Measurements from ENCODE around the gene CERS6.

The CERS6 gene

DNA sequence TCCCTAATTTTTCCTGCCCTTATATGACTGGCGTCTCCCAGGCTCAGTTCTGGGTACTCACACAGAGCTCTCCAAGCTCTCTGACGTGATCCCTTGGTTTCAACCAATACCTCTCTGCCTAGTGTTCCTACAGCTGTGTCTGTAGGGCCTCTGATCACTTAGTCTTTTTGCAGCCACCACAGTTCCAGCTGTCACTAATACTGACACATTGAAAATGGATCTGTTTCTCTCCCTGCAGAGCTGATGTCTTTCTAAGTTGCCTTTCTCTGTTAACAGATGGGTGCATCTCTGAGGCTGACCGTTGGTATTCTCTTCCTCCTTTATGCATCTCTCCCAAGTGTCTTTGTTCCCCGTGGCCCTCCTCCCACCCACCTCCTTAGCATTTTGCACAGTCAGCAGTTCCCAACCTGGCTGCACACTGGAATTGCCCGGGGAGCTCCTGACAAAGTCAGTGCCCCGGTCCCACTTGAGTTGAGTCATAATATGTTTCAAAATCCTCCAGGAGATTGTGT, 62.5 kb downstream of the CERS6 start (continued):
- TF ChIP-seq ZNF366 (tag by site-specific recombination; conservative IDR thresholded peaks at IDR 0.05) (no peak), ZNF776 (tag by site-specific recombination; IDR thresholded peaks at IDR 0.05; ENCODE audit: borderline replicate concordance) (no peak), ZXDB (tag by site-specific recombination; IDR thresholded peaks at IDR 0.05) (no peak), ZNF624 (tag by site-specific recombination; IDR thresholded peaks at IDR 0.05) (no peak), SP3 (tag by site-specific recombination; IDR thresholded peaks at IDR 0.05) (no peak), ZNF768 (tag by site-specific recombination; IDR thresholded peaks at IDR 0.05) (no peak), ZNF707 (tag by site-specific recombination; IDR thresholded peaks at IDR 0.05) (no peak), ZNF202 (tag by site-specific recombination; IDR thresholded peaks at IDR 0.05; ENCODE audit: borderline replicate concordance) (no peak), ZNF785 (tag by site-specific recombination; IDR thresholded peaks at IDR 0.05) (no peak), EGR2 (tag by site-specific recombination; IDR thresholded peaks at IDR 0.05; ENCODE audit: low read depth) (peak; percentile 11; the same call in 1 of the 2 replicates), ZBTB48 (tag by site-specific recombination; IDR thresholded peaks at IDR 0.05) (peak; percentile 48; the same call in 1 of the 2 replicates), ZNF302 (tag by site-specific recombination; IDR thresholded peaks at IDR 0.05; ENCODE audit: low read depth) (no peak), ZNF132 (tag by site-specific recombination; IDR thresholded peaks at IDR 0.05; ENCODE audit: borderline replicate concordance) (no peak), HOXA7 (CRISPR knock-in tag; IDR thresholded peaks at IDR 0.05; ENCODE audit: borderline replicate concordance) (no peak), ZNF2 (tag by site-specific recombination; IDR thresholded peaks at IDR 0.05) (no peak)
- TF ChIP-seq, protein P1, sequence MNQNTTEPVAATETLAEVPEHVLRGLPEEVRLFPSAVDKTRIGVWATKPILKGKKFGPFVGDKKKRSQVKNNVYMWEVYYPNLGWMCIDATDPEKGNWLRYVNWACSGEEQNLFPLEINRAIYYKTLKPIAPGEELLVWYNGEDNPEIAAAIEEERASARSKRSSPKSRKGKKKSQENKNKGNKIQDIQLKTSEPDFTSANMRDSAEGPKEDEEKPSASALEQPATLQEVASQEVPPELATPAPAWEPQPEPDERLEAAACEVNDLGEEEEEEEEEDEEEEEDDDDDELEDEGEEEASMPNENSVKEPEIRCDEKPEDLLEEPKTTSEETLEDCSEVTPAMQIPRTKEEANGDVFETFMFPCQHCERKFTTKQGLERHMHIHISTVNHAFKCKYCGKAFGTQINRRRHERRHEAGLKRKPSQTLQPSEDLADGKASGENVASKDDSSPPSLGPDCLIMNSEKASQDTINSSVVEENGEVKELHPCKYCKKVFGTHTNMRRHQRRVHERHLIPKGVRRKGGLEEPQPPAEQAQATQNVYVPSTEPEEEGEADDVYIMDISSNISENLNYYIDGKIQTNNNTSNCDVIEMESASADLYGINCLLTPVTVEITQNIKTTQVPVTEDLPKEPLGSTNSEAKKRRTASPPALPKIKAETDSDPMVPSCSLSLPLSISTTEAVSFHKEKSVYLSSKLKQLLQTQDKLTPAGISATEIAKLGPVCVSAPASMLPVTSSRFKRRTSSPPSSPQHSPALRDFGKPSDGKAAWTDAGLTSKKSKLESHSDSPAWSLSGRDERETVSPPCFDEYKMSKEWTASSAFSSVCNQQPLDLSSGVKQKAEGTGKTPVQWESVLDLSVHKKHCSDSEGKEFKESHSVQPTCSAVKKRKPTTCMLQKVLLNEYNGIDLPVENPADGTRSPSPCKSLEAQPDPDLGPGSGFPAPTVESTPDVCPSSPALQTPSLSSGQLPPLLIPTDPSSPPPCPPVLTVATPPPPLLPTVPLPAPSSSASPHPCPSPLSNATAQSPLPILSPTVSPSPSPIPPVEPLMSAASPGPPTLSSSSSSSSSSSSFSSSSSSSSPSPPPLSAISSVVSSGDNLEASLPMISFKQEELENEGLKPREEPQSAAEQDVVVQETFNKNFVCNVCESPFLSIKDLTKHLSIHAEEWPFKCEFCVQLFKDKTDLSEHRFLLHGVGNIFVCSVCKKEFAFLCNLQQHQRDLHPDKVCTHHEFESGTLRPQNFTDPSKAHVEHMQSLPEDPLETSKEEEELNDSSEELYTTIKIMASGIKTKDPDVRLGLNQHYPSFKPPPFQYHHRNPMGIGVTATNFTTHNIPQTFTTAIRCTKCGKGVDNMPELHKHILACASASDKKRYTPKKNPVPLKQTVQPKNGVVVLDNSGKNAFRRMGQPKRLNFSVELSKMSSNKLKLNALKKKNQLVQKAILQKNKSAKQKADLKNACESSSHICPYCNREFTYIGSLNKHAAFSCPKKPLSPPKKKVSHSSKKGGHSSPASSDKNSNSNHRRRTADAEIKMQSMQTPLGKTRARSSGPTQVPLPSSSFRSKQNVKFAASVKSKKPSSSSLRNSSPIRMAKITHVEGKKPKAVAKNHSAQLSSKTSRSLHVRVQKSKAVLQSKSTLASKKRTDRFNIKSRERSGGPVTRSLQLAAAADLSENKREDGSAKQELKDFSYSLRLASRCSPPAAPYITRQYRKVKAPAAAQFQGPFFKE (tag by site-specific recombination; IDR thresholded peaks at IDR 0.05; ENCODE audit: borderline replicate concordance) = no peak
- TF ChIP-seq, protein P2, sequence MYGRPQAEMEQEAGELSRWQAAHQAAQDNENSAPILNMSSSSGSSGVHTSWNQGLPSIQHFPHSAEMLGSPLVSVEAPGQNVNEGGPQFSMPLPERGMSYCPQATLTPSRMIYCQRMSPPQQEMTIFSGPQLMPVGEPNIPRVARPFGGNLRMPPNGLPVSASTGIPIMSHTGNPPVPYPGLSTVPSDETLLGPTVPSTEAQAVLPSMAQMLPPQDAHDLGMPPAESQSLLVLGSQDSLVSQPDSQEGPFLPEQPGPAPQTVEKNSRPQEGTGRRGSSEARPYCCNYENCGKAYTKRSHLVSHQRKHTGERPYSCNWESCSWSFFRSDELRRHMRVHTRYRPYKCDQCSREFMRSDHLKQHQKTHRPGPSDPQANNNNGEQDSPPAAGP (tag by site-specific recombination; IDR thresholded peaks at IDR 0.05) = no peak
- TF ChIP-seq, protein P3, sequence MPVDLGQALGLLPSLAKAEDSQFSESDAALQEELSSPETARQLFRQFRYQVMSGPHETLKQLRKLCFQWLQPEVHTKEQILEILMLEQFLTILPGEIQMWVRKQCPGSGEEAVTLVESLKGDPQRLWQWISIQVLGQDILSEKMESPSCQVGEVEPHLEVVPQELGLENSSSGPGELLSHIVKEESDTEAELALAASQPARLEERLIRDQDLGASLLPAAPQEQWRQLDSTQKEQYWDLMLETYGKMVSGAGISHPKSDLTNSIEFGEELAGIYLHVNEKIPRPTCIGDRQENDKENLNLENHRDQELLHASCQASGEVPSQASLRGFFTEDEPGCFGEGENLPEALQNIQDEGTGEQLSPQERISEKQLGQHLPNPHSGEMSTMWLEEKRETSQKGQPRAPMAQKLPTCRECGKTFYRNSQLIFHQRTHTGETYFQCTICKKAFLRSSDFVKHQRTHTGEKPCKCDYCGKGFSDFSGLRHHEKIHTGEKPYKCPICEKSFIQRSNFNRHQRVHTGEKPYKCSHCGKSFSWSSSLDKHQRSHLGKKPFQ (tag by site-specific recombination; IDR thresholded peaks at IDR 0.05) = no peak
- TF ChIP-seq, protein P4, sequence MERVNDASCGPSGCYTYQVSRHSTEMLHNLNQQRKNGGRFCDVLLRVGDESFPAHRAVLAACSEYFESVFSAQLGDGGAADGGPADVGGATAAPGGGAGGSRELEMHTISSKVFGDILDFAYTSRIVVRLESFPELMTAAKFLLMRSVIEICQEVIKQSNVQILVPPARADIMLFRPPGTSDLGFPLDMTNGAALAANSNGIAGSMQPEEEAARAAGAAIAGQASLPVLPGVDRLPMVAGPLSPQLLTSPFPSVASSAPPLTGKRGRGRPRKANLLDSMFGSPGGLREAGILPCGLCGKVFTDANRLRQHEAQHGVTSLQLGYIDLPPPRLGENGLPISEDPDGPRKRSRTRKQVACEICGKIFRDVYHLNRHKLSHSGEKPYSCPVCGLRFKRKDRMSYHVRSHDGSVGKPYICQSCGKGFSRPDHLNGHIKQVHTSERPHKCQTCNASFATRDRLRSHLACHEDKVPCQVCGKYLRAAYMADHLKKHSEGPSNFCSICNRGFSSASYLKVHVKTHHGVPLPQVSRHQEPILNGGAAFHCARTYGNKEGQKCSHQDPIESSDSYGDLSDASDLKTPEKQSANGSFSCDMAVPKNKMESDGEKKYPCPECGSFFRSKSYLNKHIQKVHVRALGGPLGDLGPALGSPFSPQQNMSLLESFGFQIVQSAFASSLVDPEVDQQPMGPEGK (tag by site-specific recombination; IDR thresholded peaks at IDR 0.05) = no peak
